Measurements from ENCODE around the gene SUSD3. TPM values are rescaled to one million over a fixed set of nuclear protein-coding genes. Genes with fewer than 3 reads are reported as not detected.

The SUSD3 gene
- not detected in 2 replicates for total RNA-seq

GRCh38 chr9:93058355-93059010, at the start of gene SUSD3:
TSS of gene SUSD3 (plus strand) at chr9:93058701. CDS start at chr9:93058743, 42 bp downstream.

GRCh38 chr9:93096131-93096802, 37.8 kb downstream of the SUSD3 start, which contains the start of gene CARD19:
TSS of gene CARD19 (plus strand) at chr9:93096217. CDS start at chr9:93096346, 129 bp downstream.

GRCh38 chr9:93134015-93134739, 75.7 kb downstream of the SUSD3 start, which contains the start of gene NINJ1:
TSS of gene NINJ1 (minus strand) at chr9:93134251. CDS start at chr9:93134217, 34 bp downstream.

Other genes starting within 250 kb of the SUSD3 start
- gene ZNF484, start 180.7 kb upstream of the SUSD3 start, total RNA-seq = 3.4 and 4.9 TPM in 2 replicates
- gene FGD3, start 111.2 kb upstream of the SUSD3 start, total RNA-seq = 1.5 and 2.2 TPM in 2 replicates
- 75.9 and 77.7 TPM in 2 replicates for gene CARD19, start 37.5 kb downstream of the SUSD3 start, total RNA-seq
- gene NINJ1, start 75.5 kb downstream of the SUSD3 start, total RNA-seq = 24.2 and 43.9 TPM in 2 replicates
- 0.23 and 0.71 TPM in 2 replicates for gene WNK2, start 125.4 kb downstream of the SUSD3 start, total RNA-seq

Data from airway epithelial cell (primary cell).